Measurements from ENCODE around the gene CEP97. TPM values are rescaled to one million over a fixed set of nuclear protein-coding genes. Genes with fewer than 3 reads are reported as not detected.
"Not testable (repeated sequence)": the region's sequence is repeated elsewhere in the genome, so short reads cannot be mapped to it uniquely, and the experiment has no call there.

Gene CEP97
- total and polyA plus RNA-seq, 4 donors: 1.9 to 21.0 (median 6.6) TPM

- DNase-seq (no peak), ATAC-seq (ENCODE audit: insufficient read depth, low FRiP score) (peak; percentile 75)
- no peak overlapping the region for H3K9ac ChIP-seq (ENCODE audit: insufficient read depth in 1 of 2, low read length in 2 of 2)
- H3K36me3 ChIP-seq (ENCODE audit: control insufficient read depth in 4 of 4, insufficient read depth in 4 of 4, low read length in 4 of 4): no peaks in the 10 kb centered on the region
- peak overlapping the region in 1 of 2 donors; percentile 80 for H3K27ac ChIP-seq (ENCODE audit: low read depth in 1 of 2, low read length in 1 of 2)
- 71 to 81% methylated on average over 2 of the region's 2 CpGs for WGBS, 2 donors
- H3K4me3 ChIP-seq: peak overlapping the region; percentile 8
- peaks cover 0 to 6% (median 0%) of the 10 kb centered on the region in 5 donors for H3K4me1 ChIP-seq (ENCODE audit: control insufficient read depth in 5 of 5, insufficient read depth in 5 of 5, low read length in 5 of 5)
- H3K9me3 ChIP-seq (ENCODE audit: control insufficient read depth in 4 of 4, insufficient read depth in 3 of 4, low read length in 3 of 4): no peaks in the 10 kb centered on the region
- no peak for TF ChIP-seq CTCF (IDR thresholded peaks at IDR 0.05; ENCODE audit: control extremely low read depth, extremely low read depth)
- no peaks in the 10 kb centered on the region for H3K27me3 ChIP-seq (ENCODE audit: control insufficient read depth in 3 of 3, insufficient read depth in 3 of 3, low read length in 2 of 3)
Measured at GRCh38 chr3:101703169-101703568, 21.2 kb upstream of the CEP97 start.

- H3K27me3 ChIP-seq (ENCODE audit: control insufficient read depth in 3 of 3, insufficient read depth in 3 of 3, low read length in 2 of 3); DNase-seq; H3K9ac ChIP-seq (ENCODE audit: insufficient read depth in 1 of 2, low read length in 2 of 2); H3K4me3 ChIP-seq; H3K4me1 ChIP-seq (ENCODE audit: control insufficient read depth in 5 of 5, insufficient read depth in 5 of 5, low read length in 5 of 5); H3K36me3 ChIP-seq (ENCODE audit: control insufficient read depth in 4 of 4, insufficient read depth in 4 of 4, low read length in 4 of 4); H3K9me3 ChIP-seq (ENCODE audit: control insufficient read depth in 4 of 4, insufficient read depth in 3 of 4, low read length in 3 of 4): not testable (repeated sequence)
- peak overlapping the region in 1 of 2 donors; percentile 73 for H3K27ac ChIP-seq (ENCODE audit: low read depth in 1 of 2, low read length in 1 of 2)
- 61 to 83% methylated on average over 2 of the region's 2 CpGs for WGBS, 2 donors
- ATAC-seq (ENCODE audit: insufficient read depth, low FRiP score): peak; percentile 49
Measured at GRCh38 chr3:101704639-101705038, 19.8 kb upstream of the CEP97 start.

GRCh38 chr3:101709126-101709525, 15.3 kb upstream of the CEP97 start:
- no peak for ATAC-seq (ENCODE audit: insufficient read depth, low FRiP score)
- H3K4me1 ChIP-seq (ENCODE audit: control insufficient read depth in 5 of 5, insufficient read depth in 5 of 5, low read length in 5 of 5): peaks cover 0 to 8% (median 0%) of the 10 kb centered on the region in 5 donors
- H3K27me3 ChIP-seq (ENCODE audit: control insufficient read depth in 3 of 3, insufficient read depth in 3 of 3, low read length in 2 of 3): peaks cover 0 to 2% (median 0%) of the 10 kb centered on the region in 3 donors
- no peaks in the 10 kb centered on the region for H3K36me3 ChIP-seq (ENCODE audit: control insufficient read depth in 4 of 4, insufficient read depth in 4 of 4, low read length in 4 of 4)
- H3K9ac ChIP-seq (ENCODE audit: insufficient read depth in 1 of 2, low read length in 2 of 2): no peak overlapping the region
- WGBS, 2 donors: 57 to 73% methylated on average over 4 of the region's 4 CpGs
- no peak overlapping the region for H3K27ac ChIP-seq (ENCODE audit: low read depth in 1 of 2, low read length in 1 of 2)
- peak in 2 of 3 donors; percentile 38 to 57 for DNase-seq
- H3K4me3 ChIP-seq: no peak overlapping the region
- no peak for TF ChIP-seq CTCF (IDR thresholded peaks at IDR 0.05; ENCODE audit: control extremely low read depth, extremely low read depth)
- no peaks in the 10 kb centered on the region for H3K9me3 ChIP-seq (ENCODE audit: control insufficient read depth in 4 of 4, insufficient read depth in 3 of 4, low read length in 3 of 4)

- TF ChIP-seq CTCF (IDR thresholded peaks at IDR 0.05; ENCODE audit: control extremely low read depth, extremely low read depth): no peak
- no peaks in the 10 kb centered on the region for H3K36me3 ChIP-seq (ENCODE audit: control insufficient read depth in 4 of 4, insufficient read depth in 4 of 4, low read length in 4 of 4)
- ATAC-seq (ENCODE audit: insufficient read depth, low FRiP score): no peak
- no peaks in the 10 kb centered on the region for H3K4me1 ChIP-seq (ENCODE audit: control insufficient read depth in 5 of 5, insufficient read depth in 5 of 5, low read length in 5 of 5)
- no peak overlapping the region for H3K4me3 ChIP-seq
- no peaks in the 10 kb centered on the region for H3K9me3 ChIP-seq (ENCODE audit: control insufficient read depth in 4 of 4, insufficient read depth in 3 of 4, low read length in 3 of 4)
- H3K9ac ChIP-seq (ENCODE audit: insufficient read depth in 1 of 2, low read length in 2 of 2): no peak overlapping the region
- H3K27me3 ChIP-seq (ENCODE audit: control insufficient read depth in 3 of 3, insufficient read depth in 3 of 3, low read length in 2 of 3): no peaks in the 10 kb centered on the region
- WGBS, 2 donors: 89 to 91% methylated on average over 1 of the region's 1 CpG
- DNase-seq: no peak
- H3K27ac ChIP-seq (ENCODE audit: low read depth in 1 of 2, low read length in 1 of 2): no peak overlapping the region
Measured at GRCh38 chr3:101718455-101718854, 6.0 kb upstream of the CEP97 start.
